GM12878 (cell line): Measurements from ENCODE around the gene DDX21. TPM values are rescaled to one million over a fixed set of nuclear protein-coding genes. Genes with fewer than 3 reads are reported as not detected.
"Not testable (repeated sequence)": the region's sequence is repeated elsewhere in the genome, so short reads cannot be mapped to it uniquely, and the experiment has no call there.

Experiments used
- ATAC-seq: fragments of 200-7000 bp; cut with Tn5 transposase; 3 replicates; pipeline ENCODE4 v1.9.1; 2020; ENCODE audit warnings: mild to moderate bottlenecking, moderate library complexity
- BruUV-seq: library from RNA; stranded (reverse); fragments of 400-500 nt; replicated peaks from 2 replicates; lab custom pipeline; 2021; lab: Mats Ljungman, UMichigan
- CTCF ChIA-PET: fragments of 300-600 bp; sonication (Branson Sonifier 250); formaldehyde crosslinking; extraction: SDS; loops from one replicate; lab custom pipeline; 2021; ENCODE audit warnings: inconsistent platforms; lab: Yijun Ruan, JAX
- POLR2A ChIA-PET: fragments of 350-600 bp; formaldehyde crosslinking; extraction: SDS; loops from one replicate; lab custom pipeline; 2021; ENCODE audit warnings: inconsistent platforms; lab: Charles Lee
- RAD21 ChIA-PET: fragments of 300-600 bp; sonication (Branson Sonifier 250); formaldehyde crosslinking; loops from one replicate; lab custom pipeline; 2023; ENCODE audit warnings: antibody characterized with exemption; ENCODE audit not compliant: unreplicated experiment; lab: Charles Lee
- SMC1A ChIA-PET: fragments of 300-600 bp; sonication (Branson Sonifier 250); formaldehyde crosslinking; loops from one replicate; lab custom pipeline; 2023; ENCODE audit not compliant: unreplicated experiment, uncharacterized antibody; lab: Charles Lee
- DNase-seq: peaks from one replicate; pipeline ENCODE4 v3.0.0-alpha.2; 2011; ENCODE audit warnings: low read depth, low spot score
- FAIRE-seq: peaks from 3 replicates; lab custom pipeline; 2011; peaks lifted over from hg19 to GRCh38; lab: Jason Lieb, UNC
- H2AFZ ChIP-seq: 2 replicates; pipeline ENCODE4 v1.6.0; 2011; ENCODE audit warnings: low read depth, low read length, control low read depth; ENCODE audit not compliant: control insufficient read depth
- H3K27ac ChIP-seq: 2 replicates; pipeline ENCODE4 v1.5.1; 2011; ENCODE audit warnings: control low read depth; ENCODE audit not compliant: control insufficient read depth, insufficient read depth
- H3K27me3 ChIP-seq, 2 experiments: replicated peaks in 1 of 2; 2 replicates each; pipeline versions ENCODE4 v1.6.0 to v1.6.1; 2011; ENCODE audit warnings: low read length in 1 of 2; ENCODE audit not compliant: control insufficient read depth in 2 of 2, insufficient read depth in 2 of 2
- H3K36me3 ChIP-seq, 2 experiments: 2 replicates each; pipeline ENCODE4 v1.5.1; 2011; ENCODE audit warnings: low read length in 1 of 2; ENCODE audit not compliant: control insufficient read depth in 2 of 2, insufficient read depth in 2 of 2
- H3K4me1 ChIP-seq: 2 replicates; pipeline ENCODE4 v1.6.1; 2011; ENCODE audit warnings: mild to moderate bottlenecking, low read length, moderate library complexity, mixed read lengths; ENCODE audit not compliant: control insufficient read depth, insufficient read depth
- H3K4me2 ChIP-seq: 2 replicates; pipeline ENCODE4 v1.6.0; 2011; ENCODE audit warnings: control low read depth; ENCODE audit not compliant: control insufficient read depth, insufficient read depth
- H3K4me3 ChIP-seq: fragments of 200-600 bp; sonication (generic); 2 replicates; pipeline ENCODE4 v1.5.1; 2016
- H3K79me2 ChIP-seq: 2 replicates; pipeline ENCODE4 v1.6.0; 2011; ENCODE audit warnings: low read length; ENCODE audit not compliant: control insufficient read depth, insufficient read depth
- H3K9ac ChIP-seq: 2 replicates; pipeline ENCODE4 v1.8.0; 2011; ENCODE audit warnings: low read length, control low read depth, mixed read lengths; ENCODE audit not compliant: control insufficient read depth, insufficient read depth
- H3K9me3 ChIP-seq: replicated peaks from 3 replicates; pipeline ENCODE4 v1.5.1; 2011; ENCODE audit warnings: mild to moderate bottlenecking, low read length; ENCODE audit not compliant: control insufficient read depth, insufficient read depth
- H4K20me1 ChIP-seq: 2 replicates; pipeline ENCODE4 v1.6.0; 2011; ENCODE audit not compliant: control insufficient read depth, insufficient read depth
- PAX5 ChIP-seq: IDR thresholded peaks from 2 replicates; pipeline ENCODE4 v1.6.1; 2011; ENCODE audit warnings: low read depth, low read length, borderline replicate concordance
- YY1 ChIP-seq: IDR thresholded peaks from 2 replicates; pipeline ENCODE4 v1.6.1; 2011; ENCODE audit warnings: low read depth, mild to moderate bottlenecking, low read length
- WGBS: methylation state at CpG from one replicate; pipeline ENCODE4 v1.1.6; 2016; ENCODE audit warnings: low lambda C conversion rate; ENCODE audit not compliant: insufficient replicate concordance, insufficient coverage; ENCODE audit errors: missing lambda C conversion rate; 5-methylcytosine and 5-hydroxymethylcytosine counted together
- in situ Hi-C: fragments of 300-500 bp; cut with MboI; formaldehyde crosslinking; loops from 9 replicates; pipeline ENCODE4 v1.14.3; 2018; ENCODE audit warnings: mixed read lengths
- intact Hi-C: fragments of 100-400 bp; cut with micrococcal nuclease; formaldehyde crosslinking; loops from one replicate; pipeline ENCODE4 v1.14.2; 2022; ENCODE audit not compliant: unreplicated experiment
- polyA plus RNA-seq, 11 experiments: library from polyadenylated mRNA; depleted of rRNA in 4 of 11; unstranded in 6 of 11; stranded (reverse) in 5 of 11; fragments of >200 nt; fragmentation: Nextera tagmentation in 4 of 11; fragmentation: Illumina TruSeq in 1 of 11; extraction: Ambion mirVana in 4 of 11; extraction: Trizol in 1 of 11; gene quantifications; 1 replicate in 1 of 11; 2 replicates in 10 of 11; pipeline versions ENCODE4 v1.2.1 to v1.2.3, GENCODE V29; 2011 to 2016; ENCODE audit warnings: inconsistent platforms in 2 of 11, missing spikeins in 2 of 11, low read depth in 1 of 11
- total RNA-seq, 4 experiments: library from RNA; depleted of rRNA in 3 of 4; stranded (reverse); fragments of >200 nt in 3 of 4; fragmentation: Illumina TruSeq in 1 of 4; extraction: Trizol in 1 of 4; gene quantifications; 2 replicates each; pipeline versions ENCODE4 v1.2.1 to v1.2.3, GENCODE V29; 2013 to 2021
- TF ChIP-seq, protein P1 (sequence below): IDR thresholded peaks from 2 replicates; pipeline ENCODE4 v1.6.1; 2012; ENCODE audit warnings: mild to moderate bottlenecking, low read depth, low read length

DDX21 gene
- total and polyA plus RNA-seq, 10 of the 15 experiments (the other 5 are each of a cell fraction or from before 2014, with no cell fraction given) = 41.1 to 182 (median 116) TPM

- TF ChIP-seq, protein P1, sequence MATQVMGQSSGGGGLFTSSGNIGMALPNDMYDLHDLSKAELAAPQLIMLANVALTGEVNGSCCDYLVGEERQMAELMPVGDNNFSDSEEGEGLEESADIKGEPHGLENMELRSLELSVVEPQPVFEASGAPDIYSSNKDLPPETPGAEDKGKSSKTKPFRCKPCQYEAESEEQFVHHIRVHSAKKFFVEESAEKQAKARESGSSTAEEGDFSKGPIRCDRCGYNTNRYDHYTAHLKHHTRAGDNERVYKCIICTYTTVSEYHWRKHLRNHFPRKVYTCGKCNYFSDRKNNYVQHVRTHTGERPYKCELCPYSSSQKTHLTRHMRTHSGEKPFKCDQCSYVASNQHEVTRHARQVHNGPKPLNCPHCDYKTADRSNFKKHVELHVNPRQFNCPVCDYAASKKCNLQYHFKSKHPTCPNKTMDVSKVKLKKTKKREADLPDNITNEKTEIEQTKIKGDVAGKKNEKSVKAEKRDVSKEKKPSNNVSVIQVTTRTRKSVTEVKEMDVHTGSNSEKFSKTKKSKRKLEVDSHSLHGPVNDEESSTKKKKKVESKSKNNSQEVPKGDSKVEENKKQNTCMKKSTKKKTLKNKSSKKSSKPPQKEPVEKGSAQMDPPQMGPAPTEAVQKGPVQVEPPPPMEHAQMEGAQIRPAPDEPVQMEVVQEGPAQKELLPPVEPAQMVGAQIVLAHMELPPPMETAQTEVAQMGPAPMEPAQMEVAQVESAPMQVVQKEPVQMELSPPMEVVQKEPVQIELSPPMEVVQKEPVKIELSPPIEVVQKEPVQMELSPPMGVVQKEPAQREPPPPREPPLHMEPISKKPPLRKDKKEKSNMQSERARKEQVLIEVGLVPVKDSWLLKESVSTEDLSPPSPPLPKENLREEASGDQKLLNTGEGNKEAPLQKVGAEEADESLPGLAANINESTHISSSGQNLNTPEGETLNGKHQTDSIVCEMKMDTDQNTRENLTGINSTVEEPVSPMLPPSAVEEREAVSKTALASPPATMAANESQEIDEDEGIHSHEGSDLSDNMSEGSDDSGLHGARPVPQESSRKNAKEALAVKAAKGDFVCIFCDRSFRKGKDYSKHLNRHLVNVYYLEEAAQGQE = no peak
- TF ChIP-seq YY1 (no peak), PAX5 (no peak)
These were observed 30.5 kb upstream of the DDX21 start (continued) for GRCh38 chr10:68925489-68925888.

DNA sequence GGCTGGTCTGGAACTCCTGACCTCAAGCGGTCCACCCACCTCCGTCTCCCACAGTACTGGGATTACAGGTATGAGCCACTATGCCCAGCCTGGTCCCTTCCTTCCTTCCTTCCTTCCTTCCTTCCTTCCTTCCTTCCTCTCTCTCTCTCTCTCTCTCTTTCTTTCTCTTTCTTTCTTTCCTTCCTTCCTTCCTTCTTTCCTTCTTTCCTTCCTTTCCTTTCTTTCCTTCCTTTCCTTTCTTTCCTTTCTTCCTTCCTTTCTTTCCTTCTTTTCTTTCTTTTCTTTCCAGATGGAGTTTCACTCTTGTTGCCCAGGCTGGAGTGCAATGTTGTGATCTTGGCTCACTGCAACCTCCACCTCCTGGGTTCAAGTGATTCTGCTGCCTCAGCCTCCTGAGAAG, 26.8 kb upstream of the DDX21 start:
- BruUV-seq, H3K9ac ChIP-seq, SMC1A ChIA-PET, H3K27me3 ChIP-seq, in situ Hi-C loops, H3K4me2 ChIP-seq, H3K4me1 ChIP-seq, CTCF ChIA-PET, DNase-seq, H2AFZ ChIP-seq, H3K4me3 ChIP-seq, H3K9me3 ChIP-seq, H4K20me1 ChIP-seq, RAD21 ChIA-PET, ATAC-seq, H3K27ac ChIP-seq, FAIRE-seq, intact Hi-C loops, H3K79me2 ChIP-seq: not testable (repeated sequence)
- POLR2A ChIA-PET = interaction anchor here (0.7 kb wide), 1 partner anchor 53 kb away, joined by 4 read pairs; no protein-coding TSS in a partner anchor
- 100% methylated on average over 2 of the region's 2 CpGs for WGBS
- peaks cover 1 to 17% of the 10 kb centered on the region in 2 experiments for H3K36me3 ChIP-seq

- H3K9ac ChIP-seq, H3K4me3 ChIP-seq, H3K79me2 ChIP-seq, H2AFZ ChIP-seq, RAD21 ChIA-PET, H3K27ac ChIP-seq, DNase-seq, in situ Hi-C loops, H3K9me3 ChIP-seq, SMC1A ChIA-PET, BruUV-seq, ATAC-seq, H3K27me3 ChIP-seq, intact Hi-C loops, FAIRE-seq, H4K20me1 ChIP-seq, H3K4me2 ChIP-seq, H3K4me1 ChIP-seq: not testable (repeated sequence)
- 100% methylated on average over 3 of the region's 8 CpGs for WGBS
- peaks cover 1 to 16% of the 10 kb centered on the region in 2 experiments for H3K36me3 ChIP-seq
- ChIA-PET CTCF (interaction anchor here (0.5 to 0.6 kb wide), 2 partner anchors 217 to 1141 kb away, joined by 3 read pairs; no protein-coding TSS in a partner anchor), POLR2A (interaction anchor here (0.6 to 0.7 kb wide), 3 partner anchors 52 to 292 kb away, joined by 3 to 5 read pairs (median 4); no protein-coding TSS in a partner anchor)
These were observed 26.1 kb upstream of the DDX21 start for GRCh38 chr10:68929888-68930287.

DNA sequence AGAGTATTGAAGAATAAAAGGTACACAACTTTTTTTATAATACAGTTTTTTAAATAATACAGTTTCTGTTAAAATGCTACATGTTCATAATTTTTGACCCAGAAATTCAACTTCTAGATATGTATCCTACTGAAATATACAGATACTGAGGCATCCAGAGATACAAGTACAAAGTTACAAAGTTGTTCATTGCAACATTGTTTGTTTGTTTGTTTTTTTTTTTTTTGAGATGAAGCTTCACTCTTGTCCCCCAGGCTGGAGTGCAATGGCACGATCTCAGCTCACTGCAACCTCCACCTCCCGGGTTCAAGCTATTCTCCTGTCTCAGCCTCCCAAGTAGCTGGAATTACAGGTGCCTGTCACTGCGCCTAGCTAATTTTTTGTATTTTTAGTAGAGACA, 23.1 kb upstream of the DDX21 start:
- ATAC-seq, intact Hi-C loops, H3K4me1 ChIP-seq, H3K9ac ChIP-seq, FAIRE-seq, H2AFZ ChIP-seq, BruUV-seq, in situ Hi-C loops, H3K79me2 ChIP-seq, CTCF ChIA-PET, H3K27me3 ChIP-seq, DNase-seq, H3K27ac ChIP-seq, H3K4me3 ChIP-seq, H4K20me1 ChIP-seq, RAD21 ChIA-PET, H3K9me3 ChIP-seq, H3K4me2 ChIP-seq: not testable (repeated sequence)
- SMC1A ChIA-PET = interaction anchor here (1.2 kb wide), 1 partner anchor 563 kb away, joined by 3 read pairs; no protein-coding TSS in a partner anchor
- 97% methylated on average over 3 of the region's 3 CpGs for WGBS
- peaks cover 0 to 10% of the 10 kb centered on the region in 2 experiments; a peak in 3 of 4 replicates for H3K36me3 ChIP-seq
- POLR2A ChIA-PET = interaction anchor here (0.7 kb wide), 1 partner anchor 21 kb away, joined by 5 read pairs; no protein-coding TSS in a partner anchor
